RWPE1 (cell line): ENCODE measurements around the gene APRT.

Source experiments
- CTCF ChIA-PET: fragments of 350-600 bp; sonication (Branson Sonifier 250); formaldehyde crosslinking; extraction: SDS; loops from one replicate; lab custom pipeline; 2021; lab: Yijun Ruan, JAX
- POLR2A ChIA-PET: fragments of 400-600 bp; formaldehyde crosslinking; extraction: SDS; loops from one replicate; lab custom pipeline; 2020; ENCODE audit warnings: antibody characterized with exemption; ENCODE audit not compliant: low non-redundant PET; lab: Yijun Ruan, JAX
- DNase-seq: peaks from one replicate; pipeline ENCODE4 v3.0.0; 2012; ENCODE audit warnings: low spot score
- H3K27ac ChIP-seq: fragments of 450-650 bp; 2 replicates; pipeline ENCODE4 v1.5.1; 2017
- TF ChIP-seq, protein P1 (sequence below): fragments of 450-650 bp; conservative IDR thresholded peaks from 2 replicates; pipeline ENCODE4 v1.5.1; 2017; ENCODE audit warnings: low read depth, mild to moderate bottlenecking

Gene APRT

DNA sequence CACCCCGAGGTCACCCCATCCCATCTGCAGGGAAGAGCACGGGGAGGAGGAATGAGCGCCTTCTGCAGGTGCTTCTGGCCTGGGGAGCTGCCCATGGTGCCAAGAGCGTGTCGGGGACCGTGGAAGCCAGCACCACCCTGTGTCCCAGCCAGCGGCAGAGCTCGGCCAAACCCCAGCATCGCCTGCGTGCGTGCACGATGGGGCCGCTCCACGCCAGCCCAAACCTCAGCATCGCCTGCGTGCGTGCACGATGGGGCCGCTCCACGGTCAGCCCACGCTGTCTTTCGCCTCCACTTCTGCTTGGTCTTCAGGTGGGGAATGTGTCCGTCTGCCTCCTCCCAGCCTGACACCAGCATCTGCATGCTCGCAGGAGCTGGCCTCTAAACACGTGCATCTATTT lies 31.1 kb upstream of the APRT start:
- H3K27ac ChIP-seq, result no peak overlapping the region
- no peak for DNase-seq
- ChIA-PET CTCF (no interaction called here), POLR2A (no interaction called here)
- TF ChIP-seq, protein P1, sequence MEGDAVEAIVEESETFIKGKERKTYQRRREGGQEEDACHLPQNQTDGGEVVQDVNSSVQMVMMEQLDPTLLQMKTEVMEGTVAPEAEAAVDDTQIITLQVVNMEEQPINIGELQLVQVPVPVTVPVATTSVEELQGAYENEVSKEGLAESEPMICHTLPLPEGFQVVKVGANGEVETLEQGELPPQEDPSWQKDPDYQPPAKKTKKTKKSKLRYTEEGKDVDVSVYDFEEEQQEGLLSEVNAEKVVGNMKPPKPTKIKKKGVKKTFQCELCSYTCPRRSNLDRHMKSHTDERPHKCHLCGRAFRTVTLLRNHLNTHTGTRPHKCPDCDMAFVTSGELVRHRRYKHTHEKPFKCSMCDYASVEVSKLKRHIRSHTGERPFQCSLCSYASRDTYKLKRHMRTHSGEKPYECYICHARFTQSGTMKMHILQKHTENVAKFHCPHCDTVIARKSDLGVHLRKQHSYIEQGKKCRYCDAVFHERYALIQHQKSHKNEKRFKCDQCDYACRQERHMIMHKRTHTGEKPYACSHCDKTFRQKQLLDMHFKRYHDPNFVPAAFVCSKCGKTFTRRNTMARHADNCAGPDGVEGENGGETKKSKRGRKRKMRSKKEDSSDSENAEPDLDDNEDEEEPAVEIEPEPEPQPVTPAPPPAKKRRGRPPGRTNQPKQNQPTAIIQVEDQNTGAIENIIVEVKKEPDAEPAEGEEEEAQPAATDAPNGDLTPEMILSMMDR, result no peak

DNA sequence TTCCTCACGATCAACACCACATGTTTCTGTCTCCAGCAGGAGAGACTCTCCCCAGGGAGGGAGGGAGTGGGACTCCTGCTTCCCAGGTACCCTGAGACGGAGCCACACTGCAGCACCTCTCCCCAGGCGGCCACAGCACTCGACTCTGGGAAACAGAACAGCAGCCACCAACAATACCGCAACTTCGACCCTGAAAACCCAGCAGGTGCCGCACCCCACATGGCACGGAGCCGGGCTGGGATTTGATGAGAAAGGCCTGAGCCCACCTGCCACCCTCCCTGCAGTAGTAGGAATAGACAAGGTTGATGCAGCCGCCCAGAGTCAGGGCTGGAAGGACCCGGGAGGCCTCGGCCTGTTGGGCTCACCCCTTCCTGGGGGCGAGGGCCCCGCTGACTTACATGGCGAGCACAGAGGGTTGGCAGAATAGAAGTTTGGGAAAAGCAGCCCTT lies 30.6 kb upstream of the APRT start:
- ChIA-PET CTCF (no interaction called here), POLR2A (no interaction called here)
- DNase-seq, result no peak
- no peak overlapping the region for H3K27ac ChIP-seq
- TF ChIP-seq, protein P1, result no peak

DNA sequence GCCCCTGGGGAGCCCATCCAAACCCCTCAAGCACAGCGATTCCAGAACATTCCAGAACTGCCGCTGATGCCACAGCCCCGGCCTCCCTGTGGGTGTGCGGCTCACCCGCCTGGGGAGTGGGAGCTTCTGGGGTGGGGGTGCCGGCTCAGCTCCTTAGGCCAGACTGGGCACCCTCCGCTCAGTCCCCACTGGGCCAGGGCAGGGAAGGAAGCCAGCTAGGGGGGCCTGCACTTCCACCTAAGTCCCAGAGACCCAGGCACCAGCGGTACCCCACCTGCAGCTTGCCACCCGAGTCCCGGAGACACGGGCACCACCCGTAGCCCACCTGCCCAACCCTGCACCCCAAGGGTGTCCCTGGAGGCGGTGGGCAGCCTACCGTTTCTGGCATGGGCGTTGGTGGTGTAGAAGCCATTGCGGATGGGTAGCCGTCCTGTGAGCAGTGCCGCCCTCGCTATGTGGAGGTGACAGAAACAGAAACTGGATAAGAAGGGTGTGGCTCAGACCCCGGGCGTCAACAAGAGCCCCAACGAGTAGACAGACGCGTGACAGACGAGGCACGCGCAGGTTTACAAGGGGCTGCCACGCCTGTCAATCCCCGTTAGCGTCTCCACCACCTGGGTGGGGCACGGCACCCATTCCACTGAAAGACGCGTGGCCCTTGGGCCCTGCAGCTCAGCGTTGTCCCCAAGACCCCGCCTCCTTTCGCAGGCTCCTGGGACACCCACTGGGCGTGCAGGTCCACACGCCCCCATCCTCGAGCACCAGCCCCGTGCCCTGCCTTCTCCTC lies 30.0 kb upstream of the APRT start:
- ChIA-PET CTCF (no interaction called here), POLR2A (no interaction called here)
- TF ChIP-seq, protein P1, result no peak
- no peak overlapping the region for H3K27ac ChIP-seq
- no peak for DNase-seq

DNA sequence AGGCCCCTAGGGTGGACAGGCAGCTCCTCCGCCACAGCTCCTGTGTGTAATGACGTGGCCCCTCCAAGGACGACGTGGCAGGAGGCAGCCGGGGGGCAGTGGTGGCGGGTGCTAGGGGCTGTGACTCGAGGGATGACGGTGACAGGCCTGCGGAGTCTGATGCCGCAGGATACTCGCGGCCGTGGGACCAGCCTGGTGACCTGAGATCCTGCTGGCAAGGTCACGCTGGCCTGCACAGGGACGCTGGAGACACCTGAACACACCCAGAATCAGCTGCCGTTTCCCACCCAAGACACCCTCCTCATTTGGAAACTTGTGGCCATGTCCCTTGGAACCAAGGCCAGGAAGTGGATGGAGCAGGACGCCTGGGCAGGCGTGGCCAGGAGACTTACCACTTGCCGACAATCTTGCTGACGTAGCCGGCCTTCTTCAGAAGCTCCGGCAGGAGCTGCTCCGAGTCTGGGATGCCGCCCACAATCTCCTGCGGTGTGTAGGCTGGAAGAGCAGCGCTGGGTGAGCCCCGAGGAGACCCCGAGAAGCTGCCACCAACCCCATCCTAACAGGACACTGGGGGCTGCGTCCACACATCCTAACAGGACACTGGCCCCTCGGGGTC lies 29.0 kb upstream of the APRT start:
- POLR2A ChIA-PET, result no interaction called here

GRCh38 chr16:88839745-88840599 lies 28.2 kb upstream of the APRT start:
- TF ChIP-seq, protein P1, result no peak
- H3K27ac ChIP-seq, result no peak overlapping the region
- ChIA-PET POLR2A (no interaction called here), CTCF (interaction anchor here (0.5 to 1.7 kb wide), 2 partner anchors 17 to 258 kb away, joined by 3 to 7 read pairs; partner anchors contain the start of genes GALNS and TRAPPC2L)
- DNase-seq, result no peak

More for the DNA sequence above, 29.0 kb upstream of the APRT start:
- TF ChIP-seq, protein P1, result no peak
- CTCF ChIA-PET, result interaction anchor here (0.5 kb wide), 1 partner anchor 257 kb away, joined by 3 read pairs; no protein-coding TSS in a partner anchor
- no peak for DNase-seq
- no peak overlapping the region for H3K27ac ChIP-seq

GRCh38 chr16:88839026-88839529 lies 27.4 kb upstream of the APRT start:
- no peak for DNase-seq
- no peak overlapping the region for H3K27ac ChIP-seq
- TF ChIP-seq, protein P1, result no peak
- ChIA-PET CTCF (interaction anchor here (1.7 kb wide), 1 partner anchor 18 kb away, joined by 7 read pairs; the partner anchor contains the start of genes GALNS and TRAPPC2L), POLR2A (no interaction called here)
